Measurements from ENCODE around the gene SAMD9L.

GRCh38 chr7:93188870-93189634, 40.9 kb upstream of the SAMD9L start:
- TF ChIP-seq CTCF (conservative IDR thresholded peaks at IDR 0.05; ENCODE audit: low read length) = no peak
- no peak for TF ChIP-seq EZH2phosphoT487 (IDR thresholded peaks at IDR 0.05; ENCODE audit: borderline replicate concordance, low read depth, low read length)
